Testis (tissue), 3 donors: ENCODE results near the gene NLRP6. TPM values are rescaled to one million over a fixed set of nuclear protein-coding genes. Genes with fewer than 3 reads are reported as not detected.
"Not testable (repeated sequence)": the region's sequence is repeated elsewhere in the genome, so short reads cannot be mapped to it uniquely, and the experiment has no call there.

Experiments
- DNase-seq: peaks from one replicate; pipeline ENCODE4 v3.0.0-alpha.2; 2019
- H3K27ac ChIP-seq, 2 donors: fragments of 200-600 bp; sonication (generic); one replicate each; pipeline ENCODE4 v1.5.1; 2019
- H3K27me3 ChIP-seq: fragments of 200-600 bp; sonication (generic); one replicate; pipeline ENCODE4 v1.5.1; 2019
- H3K36me3 ChIP-seq: fragments of 200-600 bp; sonication (generic); one replicate; pipeline ENCODE4 v1.5.1; 2017; ENCODE audit warnings: low read depth; ENCODE audit errors: missing control alignments
- H3K4me1 ChIP-seq: fragments of 200-600 bp; sonication (generic); one replicate; pipeline ENCODE4 v1.5.1; 2019
- H3K4me3 ChIP-seq, 2 donors: fragments of 200-600 bp; sonication (generic); one replicate each; pipeline ENCODE4 v1.5.1; 2017 to 2019
- H3K9me3 ChIP-seq: fragments of 200-600 bp; sonication (generic); one replicate; pipeline ENCODE4 v1.5.1; 2017
- POLR2A ChIP-seq: fragments of 450-650 bp; IDR thresholded peaks from one replicate; pipeline ENCODE4 v1.6.1; 2017; ENCODE audit warnings: antibody characterized with exemption, mild to moderate bottlenecking, moderate library complexity
- WGBS, 2 donors: methylation state at CpG; one replicate each; pipeline ENCODE4 v1.1.5; 2018; 5-methylcytosine and 5-hydroxymethylcytosine counted together
- intact Hi-C: fragments of 100-400 bp; cut with DNase I; formaldehyde crosslinking; loops from one replicate; pipeline ENCODE4 v1.15.1; 2023; ENCODE audit warnings: low total_unique reads
- polyA plus RNA-seq: library from polyadenylated mRNA; stranded (reverse); fragments of 350-450 nt; fragmentation: Illumina TruSeq; extraction: RNeasy Lipid Tissue Mini Kit (QIAGEN cat#74804); gene quantifications from one replicate; pipeline ENCODE4 v1.2.3, GENCODE V29; 2014; ENCODE audit warnings: low read depth, low replicate concordance; ENCODE audit not compliant: insufficient read depth
- small RNA-seq, 2 donors: library from RNA; depleted of rRNA; stranded (forward); fragments of <200 nt; gene quantifications; one replicate each; pipeline ENCODE3, GENCODE V24; 2016
- total RNA-seq, 2 donors: library from RNA; depleted of rRNA; stranded (reverse); fragments of >200 nt; gene quantifications; one replicate each; pipeline ENCODE4 v1.2.3, GENCODE V29; 2016
- TF ChIP-seq, protein P1 (sequence below), 3 experiments: fragments of 450-650 bp in 2 of 3; fragments of 200-600 bp in 1 of 3; sonication (generic) in 1 of 3; IDR thresholded peaks; one replicate each; pipeline ENCODE4 v1.5.1; 2016 to 2019; ENCODE audit warnings: antibody characterized with exemption in 3 of 3, mild to moderate bottlenecking in 2 of 3, moderate library complexity in 1 of 3

NLRP6 gene
- total and polyA plus RNA-seq, 3 donors from 2014 or later = 0.26 to 2.4 (median 0.31) TPM

DNA sequence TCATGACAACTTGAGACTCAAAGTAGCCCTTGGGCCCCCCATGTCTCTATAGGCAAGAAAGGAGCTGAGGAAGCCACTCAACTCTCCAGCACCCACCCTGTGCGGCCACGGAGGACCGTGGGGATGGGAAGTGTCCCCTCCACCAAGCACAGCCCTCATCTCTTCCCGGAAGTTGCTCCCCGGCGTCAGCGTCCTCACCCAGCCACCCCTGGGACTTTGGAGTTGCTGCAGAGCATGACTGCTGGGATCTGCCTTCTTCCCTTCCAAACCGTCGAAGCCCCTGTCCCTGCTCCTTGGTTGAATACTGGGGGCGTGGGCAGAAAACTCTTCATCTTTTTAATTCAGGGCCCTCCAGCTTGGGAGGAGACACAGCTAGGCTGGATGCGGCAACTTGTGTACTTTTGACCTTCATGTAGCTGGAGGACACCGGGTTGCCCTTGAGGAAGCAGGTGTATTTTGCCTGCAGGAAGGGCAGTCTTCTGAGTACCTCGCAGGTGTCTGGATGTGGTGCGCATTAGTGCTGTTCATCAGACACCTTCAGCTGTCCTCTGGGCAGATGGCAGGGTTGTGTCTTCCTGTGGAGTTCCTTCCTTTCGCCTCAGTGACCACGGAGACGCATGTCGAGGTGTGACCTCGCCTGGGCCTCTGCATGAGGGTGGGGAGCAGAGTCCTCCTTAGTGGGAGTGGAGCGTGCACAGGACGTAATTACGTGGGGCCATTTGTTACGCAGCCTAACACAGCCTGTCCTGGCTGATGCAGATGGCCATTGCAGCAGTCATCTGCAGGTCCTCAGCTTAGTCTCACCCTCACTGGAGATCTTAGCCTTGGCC is 54.7 kb downstream of the NLRP6 start:
- Histone ChIP-seq H3K9me3 (no peaks in the 10 kb centered on the region), H3K4me1 (peaks cover 53% of the 10 kb centered on the region), H3K36me3 (no peaks in the 10 kb centered on the region), H3K27ac (no peak overlapping the region), H3K4me3 (no peak overlapping the region), H3K27me3 (no peaks in the 10 kb centered on the region)
- intact Hi-C loops = no loop called here
- 89 to 94% methylated on average over 20 to 23 of the region's 23 CpGs for WGBS, 2 donors
- no peak for DNase-seq
- TF ChIP-seq, protein P1, sequence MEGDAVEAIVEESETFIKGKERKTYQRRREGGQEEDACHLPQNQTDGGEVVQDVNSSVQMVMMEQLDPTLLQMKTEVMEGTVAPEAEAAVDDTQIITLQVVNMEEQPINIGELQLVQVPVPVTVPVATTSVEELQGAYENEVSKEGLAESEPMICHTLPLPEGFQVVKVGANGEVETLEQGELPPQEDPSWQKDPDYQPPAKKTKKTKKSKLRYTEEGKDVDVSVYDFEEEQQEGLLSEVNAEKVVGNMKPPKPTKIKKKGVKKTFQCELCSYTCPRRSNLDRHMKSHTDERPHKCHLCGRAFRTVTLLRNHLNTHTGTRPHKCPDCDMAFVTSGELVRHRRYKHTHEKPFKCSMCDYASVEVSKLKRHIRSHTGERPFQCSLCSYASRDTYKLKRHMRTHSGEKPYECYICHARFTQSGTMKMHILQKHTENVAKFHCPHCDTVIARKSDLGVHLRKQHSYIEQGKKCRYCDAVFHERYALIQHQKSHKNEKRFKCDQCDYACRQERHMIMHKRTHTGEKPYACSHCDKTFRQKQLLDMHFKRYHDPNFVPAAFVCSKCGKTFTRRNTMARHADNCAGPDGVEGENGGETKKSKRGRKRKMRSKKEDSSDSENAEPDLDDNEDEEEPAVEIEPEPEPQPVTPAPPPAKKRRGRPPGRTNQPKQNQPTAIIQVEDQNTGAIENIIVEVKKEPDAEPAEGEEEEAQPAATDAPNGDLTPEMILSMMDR (IDR thresholded peaks at IDR 0.05) = no peak
- TF ChIP-seq POLR2A = no peak

- H3K36me3 ChIP-seq, DNase-seq, intact Hi-C loops, H3K27me3 ChIP-seq, H3K9me3 ChIP-seq, H3K4me3 ChIP-seq: not testable (repeated sequence)
- Histone ChIP-seq H3K4me1 (peaks cover 46% of the 10 kb centered on the region), H3K27ac (peak overlapping the region in 1 of 2 donors; percentile 82)
- WGBS, 2 donors = 91 to 92% methylated on average over 17 of the region's 17 CpGs
Measured at GRCh38 chr11:333616-334263, 55.5 kb downstream of the NLRP6 start.

GRCh38 chr11:334264-334994 is 56.2 kb downstream of the NLRP6 start:
- DNase-seq = peak; percentile 58
- intact Hi-C loops = no loop called here
- peak overlapping the region; percentile 82 to 88 for H3K27ac ChIP-seq

More at GRCh38 chr11:334264-334994, 56.2 kb downstream of the NLRP6 start:
- Histone ChIP-seq H3K4me1 (peaks cover 40% of the 10 kb centered on the region), H3K36me3 (no peaks in the 10 kb centered on the region), H3K9me3 (no peaks in the 10 kb centered on the region), H3K4me3 (no peak overlapping the region), H3K27me3 (no peaks in the 10 kb centered on the region)
- 47 to 61% methylated on average over 25 of the region's 25 CpGs for WGBS, 2 donors
- TF ChIP-seq, protein P1 (IDR thresholded peaks at IDR 0.05) = no peak
- no peak for TF ChIP-seq POLR2A

Small RNA genes lying within 50 kb of the gene (small RNA-seq; reads per million reads assigned to genes)
- 0 to 0.18 reads per million in 2 donors for gene AC136475.6

Other genes with a start within 250 kb of the NLRP6 start
- gene SCGB1C1, start 85.3 kb upstream of the NLRP6 start, total RNA-seq = not detected
- gene SCGB1C1, start 85.3 kb upstream of the NLRP6 start, polyA plus RNA-seq = not detected
- gene BET1L, start 71.0 kb upstream of the NLRP6 start, total RNA-seq = 10 to 100 TPM; 43.7 to 47.5 TPM
- 79.9 TPM for gene BET1L, start 71.0 kb upstream of the NLRP6 start, polyA plus RNA-seq
- gene RIC8A, start 70.7 kb upstream of the NLRP6 start, total RNA-seq = 100 to 1,000 TPM; 104 to 108 TPM
- gene RIC8A, start 70.7 kb upstream of the NLRP6 start, polyA plus RNA-seq = 132 TPM
- gene SIRT3, start 42.1 kb upstream of the NLRP6 start, total RNA-seq = 10 to 100 TPM; 31.7 to 43.6 TPM
- 57.0 TPM for gene SIRT3, start 42.1 kb upstream of the NLRP6 start, polyA plus RNA-seq
- 100 to 1,000 TPM; 128 to 180 TPM for gene PSMD13, start 41.4 kb upstream of the NLRP6 start, total RNA-seq
- 133 TPM for gene PSMD13, start 41.4 kb upstream of the NLRP6 start, polyA plus RNA-seq
- 10 to 100 TPM; 26.5 to 32.5 TPM for gene PGGHG, start 10.7 kb downstream of the NLRP6 start, total RNA-seq
- 8.2 TPM for gene PGGHG, start 10.7 kb downstream of the NLRP6 start, polyA plus RNA-seq
- not detected for gene IFITM5, start 21.1 kb downstream of the NLRP6 start, total RNA-seq
- not detected for gene IFITM5, start 21.1 kb downstream of the NLRP6 start, polyA plus RNA-seq
- 100 to 1,000 TPM; 119 to 169 TPM for gene IFITM2, start 29.4 kb downstream of the NLRP6 start, total RNA-seq
- gene IFITM2, start 29.4 kb downstream of the NLRP6 start, polyA plus RNA-seq = 283 TPM
- gene IFITM1, start 35.6 kb downstream of the NLRP6 start, total RNA-seq = 10 to 100 TPM; 63.1 to 93.3 TPM
- gene IFITM1, start 35.6 kb downstream of the NLRP6 start, polyA plus RNA-seq = 146 TPM
- 100 to 1,000 TPM; 256 to 459 TPM for gene IFITM3, start 42.5 kb downstream of the NLRP6 start, total RNA-seq
- gene IFITM3, start 42.5 kb downstream of the NLRP6 start, polyA plus RNA-seq = 717 TPM
- 10 to 100 TPM in 1 of 2 donors, 1 to 10 TPM in 1; 7.2 to 10.1 TPM for gene B4GALNT4, start 91.1 kb downstream of the NLRP6 start, total RNA-seq
- gene B4GALNT4, start 91.1 kb downstream of the NLRP6 start, polyA plus RNA-seq = 4.3 TPM
- gene PKP3, start 115.8 kb downstream of the NLRP6 start, total RNA-seq = 1 to 10 TPM; 1.6 to 3.1 TPM
- 1.2 TPM for gene PKP3, start 115.8 kb downstream of the NLRP6 start, polyA plus RNA-seq
- gene SIGIRR, start 136.6 kb downstream of the NLRP6 start, total RNA-seq = 10 to 100 TPM; 39.3 to 43.8 TPM
- gene SIGIRR, start 136.6 kb downstream of the NLRP6 start, polyA plus RNA-seq = 35.5 TPM
- gene ANO9, start 163.6 kb downstream of the NLRP6 start, total RNA-seq = 1 to 10 TPM; 1.9 to 2.9 TPM
- gene ANO9, start 163.6 kb downstream of the NLRP6 start, polyA plus RNA-seq = 1.6 TPM
- gene PTDSS2, start 171.9 kb downstream of the NLRP6 start, total RNA-seq = 100 to 1,000 TPM; 107 to 160 TPM
- gene PTDSS2, start 171.9 kb downstream of the NLRP6 start, polyA plus RNA-seq = 116 TPM
- gene RNH1, start 228.8 kb downstream of the NLRP6 start, total RNA-seq = 100 to 1,000 TPM; 210 to 264 TPM
- gene RNH1, start 228.8 kb downstream of the NLRP6 start, polyA plus RNA-seq = 211 TPM